Measurements from ENCODE around the gene B4GALT5. TPM values are rescaled to one million over a fixed set of nuclear protein-coding genes. Genes with fewer than 3 reads are reported as not detected.

Gene B4GALT5
- total RNA-seq, 1 experiment from 2014 or later, result 63.1 TPM

DNA sequence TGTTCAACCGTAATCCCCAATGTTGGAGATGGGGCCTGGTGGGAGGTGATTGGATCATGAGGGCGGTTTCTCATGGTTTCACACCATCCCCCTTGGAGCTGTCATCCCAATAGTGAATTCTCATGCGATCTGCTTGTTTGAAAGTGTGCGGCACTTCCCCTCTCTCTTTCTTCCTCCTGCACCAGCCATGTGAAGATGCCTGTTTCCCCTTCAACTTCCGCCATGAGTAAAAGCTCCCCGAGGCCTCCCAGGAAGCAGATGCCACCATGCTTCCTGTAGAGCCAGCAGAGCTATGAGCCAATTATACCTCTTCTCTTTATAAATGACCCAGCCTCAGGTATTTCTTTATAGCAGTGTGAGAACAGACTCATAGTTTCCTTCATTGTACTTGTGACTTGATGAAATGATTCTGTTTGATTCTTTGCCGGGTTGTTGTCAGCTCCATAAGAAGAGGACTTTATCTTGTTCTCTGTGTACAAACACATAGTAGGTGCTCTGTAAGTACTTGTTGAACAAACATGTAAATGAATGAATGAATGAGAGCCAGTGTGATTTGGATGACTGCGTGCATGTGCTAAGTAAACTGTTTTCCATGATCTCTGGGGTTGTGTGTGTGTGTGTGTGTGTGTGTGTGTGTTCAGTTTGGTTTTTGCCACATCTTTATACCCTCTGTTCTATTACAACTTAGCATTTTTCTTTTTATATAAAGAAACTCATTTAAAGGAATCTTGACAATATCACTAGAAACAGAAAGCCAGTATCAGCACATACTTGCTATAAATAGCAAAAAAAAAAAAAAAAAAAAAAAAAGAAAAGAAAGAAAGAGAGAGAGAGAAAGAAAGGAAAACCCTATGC is 123.3 kb downstream of the B4GALT5 start:
- peaks cover 95% of the 10 kb centered on the region for H3K4me1 ChIP-seq (replicated peaks; ENCODE audit: insufficient read depth)
- no peaks in the 10 kb centered on the region for H3K27me3 ChIP-seq (ENCODE audit: insufficient read depth, low read depth)
- H2AFZ ChIP-seq, result no peak overlapping the region
- H3K79me2 ChIP-seq (ENCODE audit: low read depth), result peaks cover 19% of the 10 kb centered on the region; the same call in 1 of the 2 replicates
- ChIA-PET POLR2A (ENCODE audit: unreplicated experiment) (interaction anchor here (0.7 to 1.1 kb wide), 2 partner anchors 14 to 525 kb away, joined by 3 to 14 read pairs; no protein-coding TSS in a partner anchor), CTCF (interaction anchor here (1.0 kb wide), 2 partner anchors 36 to 49 kb away, joined by 3 to 5 read pairs; no protein-coding TSS in a partner anchor)
- peak overlapping the region; percentile 46; the same call in 1 of the 2 replicates for H3K4me3 ChIP-seq
- TF ChIP-seq EZH2 (IDR thresholded peaks at IDR 0.05; ENCODE audit: low read depth), result no peak
- no peak for TF ChIP-seq CTCF (conservative IDR thresholded peaks at IDR 0.05)
- intact Hi-C loops (cut with micrococcal nuclease; ENCODE audit: unreplicated experiment), result no loop called here
- no peaks in the 10 kb centered on the region for H3K9me3 ChIP-seq (ENCODE audit: insufficient read depth, low read depth)
- peak overlapping the region; percentile 98 for H3K27ac ChIP-seq
- BruUV-seq (replicated peaks), result no TSS peak
- DNase-seq, result no peak
- no peaks in the 10 kb centered on the region for H3K36me3 ChIP-seq (ENCODE audit: low read depth)
- peak overlapping the region; percentile 81 for H3K4me2 ChIP-seq
- no peaks in the 10 kb centered on the region for H3K9me2 ChIP-seq (ENCODE audit: insufficient read depth)
- H3F3A ChIP-seq (ENCODE audit: insufficient read depth, low read depth), result peaks cover 88% of the 10 kb centered on the region
- H4K20me1 ChIP-seq (ENCODE audit: insufficient read depth), result no peaks in the 10 kb centered on the region

DNA sequence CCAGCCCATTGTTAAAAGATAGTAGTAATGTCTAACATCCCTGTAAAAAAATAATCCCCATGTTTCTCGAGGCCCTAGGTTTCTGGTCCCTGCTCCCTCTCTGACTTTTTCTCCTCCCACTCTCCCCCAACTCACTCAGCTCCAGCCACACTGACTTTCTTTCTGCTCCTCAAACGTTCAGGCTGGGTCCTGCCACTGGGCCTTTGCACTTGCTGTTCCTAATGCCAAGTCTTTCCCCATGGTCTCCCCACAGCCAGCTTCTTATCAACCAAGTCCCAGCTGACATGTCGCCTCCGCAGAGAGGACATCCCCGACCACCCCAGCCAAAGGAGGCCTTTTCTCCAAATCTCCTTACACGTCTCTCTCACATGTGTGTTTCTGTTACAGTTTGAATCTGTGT is 123.9 kb downstream of the B4GALT5 start:
- H3K4me3 ChIP-seq, result no peak overlapping the region
- H4K20me1 ChIP-seq (ENCODE audit: insufficient read depth), result no peaks in the 10 kb centered on the region
- no peaks in the 10 kb centered on the region for H3K36me3 ChIP-seq (ENCODE audit: low read depth)
- ChIA-PET POLR2A (ENCODE audit: unreplicated experiment) (interaction anchor here (0.7 kb wide), 1 partner anchor 525 kb away, joined by 14 read pairs; no protein-coding TSS in a partner anchor), CTCF (interaction anchor here (0.6 kb wide), 1 partner anchor 18 kb away, joined by 3 read pairs; no protein-coding TSS in a partner anchor)
- H3K9me2 ChIP-seq (ENCODE audit: insufficient read depth), result no peaks in the 10 kb centered on the region
- no peak for DNase-seq
- H2AFZ ChIP-seq, result no peak overlapping the region
- no TSS peak for BruUV-seq (replicated peaks)
- peaks cover 19% of the 10 kb centered on the region; the same call in 1 of the 2 replicates for H3K79me2 ChIP-seq (ENCODE audit: low read depth)
- H3K9me3 ChIP-seq (ENCODE audit: insufficient read depth, low read depth), result no peaks in the 10 kb centered on the region
- H3K27me3 ChIP-seq (ENCODE audit: insufficient read depth, low read depth), result no peaks in the 10 kb centered on the region
- peaks cover 95% of the 10 kb centered on the region for H3K4me1 ChIP-seq (replicated peaks; ENCODE audit: insufficient read depth)
- intact Hi-C loops (cut with micrococcal nuclease; ENCODE audit: unreplicated experiment), result no loop called here
- peaks cover 88% of the 10 kb centered on the region for H3F3A ChIP-seq (ENCODE audit: insufficient read depth, low read depth)
- TF ChIP-seq CTCF (conservative IDR thresholded peaks at IDR 0.05) (no peak), EZH2 (IDR thresholded peaks at IDR 0.05; ENCODE audit: low read depth) (no peak)
- peak overlapping the region; percentile 81 for H3K4me2 ChIP-seq
- peak overlapping the region; percentile 98 for H3K27ac ChIP-seq

- intact Hi-C loops (cut with micrococcal nuclease; ENCODE audit: unreplicated experiment), result no loop called here
- Histone ChIP-seq H3K36me3 (ENCODE audit: low read depth) (no peaks in the 10 kb centered on the region; the same call in 1 of the 2 replicates), H3K9me2 (ENCODE audit: insufficient read depth) (no peaks in the 10 kb centered on the region), H2AFZ (no peak overlapping the region), H3K9me3 (ENCODE audit: insufficient read depth, low read depth) (peaks cover 7% of the 10 kb centered on the region), H3K27ac (peak overlapping the region; percentile 94), H3K27me3 (ENCODE audit: insufficient read depth, low read depth) (no peaks in the 10 kb centered on the region), H3K4me2 (no peak overlapping the region), H3K4me1 (replicated peaks; ENCODE audit: insufficient read depth) (peaks cover 97% of the 10 kb centered on the region), H3K79me2 (ENCODE audit: low read depth) (peaks cover 15% of the 10 kb centered on the region; the same call in 1 of the 2 replicates), H3K4me3 (no peak overlapping the region), H4K20me1 (ENCODE audit: insufficient read depth) (no peaks in the 10 kb centered on the region), H3F3A (ENCODE audit: insufficient read depth, low read depth) (peaks cover 84% of the 10 kb centered on the region)
- CTCF ChIA-PET, result no interaction called here
- TF ChIP-seq EZH2 (IDR thresholded peaks at IDR 0.05; ENCODE audit: low read depth) (no peak), CTCF (conservative IDR thresholded peaks at IDR 0.05) (no peak)
- POLR2A ChIA-PET (ENCODE audit: unreplicated experiment), result interaction anchor here (0.6 kb wide), 1 partner anchor 234 kb away, joined by 16 read pairs; no protein-coding TSS in a partner anchor
- BruUV-seq (replicated peaks), result no TSS peak
- DNase-seq, result no peak
Measured at GRCh38 chr20:49587111-49587570, 126.5 kb downstream of the B4GALT5 start.

Measured in PC-9 (cell line).